ENCODE data around the gene NLRP14.

Gene NLRP14

GRCh38 chr11:7020183-7020917 is at the start of gene NLRP14, which contains the start of gene ZNF214:
TSS of gene NLRP14 (plus strand) at chr11:7020479. CDS start at chr11:7038587, 18,108 bp downstream.
TSS of gene ZNF214 (minus strand) at chr11:7020346. CDS start at chr11:7002835, 17,511 bp downstream.
- no peak for DNase-seq (ENCODE audit: low read depth)

GRCh38 chr11:6979365-6979764 is 40.9 kb upstream of the NLRP14 start:
- no peak for DNase-seq (ENCODE audit: low read depth)

DNA sequence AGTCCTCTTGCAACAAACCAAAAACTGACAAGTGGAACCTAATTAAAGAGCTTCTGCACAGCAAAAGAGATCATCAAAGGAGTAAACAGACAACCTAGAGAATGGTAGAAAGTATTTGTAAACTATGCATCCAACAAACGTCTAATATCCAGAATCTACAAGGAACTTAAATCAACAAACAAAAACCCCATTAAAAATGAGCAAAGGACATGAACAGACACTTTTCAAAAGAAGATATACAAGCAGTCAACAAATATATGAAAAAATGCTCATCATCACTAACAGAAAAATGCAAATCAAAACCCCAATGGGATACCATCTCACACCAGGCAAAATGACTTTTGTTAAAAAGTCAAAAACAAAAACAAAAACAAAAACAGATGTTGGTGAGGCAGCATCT is 33.8 kb upstream of the NLRP14 start:
- DNase-seq (ENCODE audit: low read depth): no peak

DNA sequence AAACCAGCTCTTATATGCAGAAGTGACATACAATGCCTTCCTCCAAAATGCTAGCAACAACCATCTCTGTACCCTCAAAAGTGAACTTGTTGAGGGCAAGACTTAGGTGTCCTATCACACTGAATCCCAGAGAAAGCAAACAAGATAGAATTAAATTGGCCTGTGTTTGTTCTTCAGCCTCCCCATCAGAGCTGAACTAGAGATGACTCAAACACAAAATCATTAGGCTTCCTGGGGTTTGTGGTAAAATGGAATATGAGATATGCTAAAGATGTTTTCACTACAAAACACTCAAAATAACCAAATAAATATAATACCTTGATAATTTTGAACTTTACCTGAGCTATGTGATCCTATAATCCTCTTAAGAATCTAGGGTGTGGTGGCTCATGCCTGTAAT is 31.8 kb upstream of the NLRP14 start:
- no peak for DNase-seq (ENCODE audit: low read depth)

GRCh38 chr11:6991227-6991626 is 29.1 kb upstream of the NLRP14 start:
- DNase-seq (ENCODE audit: low read depth): no peak

DNA sequence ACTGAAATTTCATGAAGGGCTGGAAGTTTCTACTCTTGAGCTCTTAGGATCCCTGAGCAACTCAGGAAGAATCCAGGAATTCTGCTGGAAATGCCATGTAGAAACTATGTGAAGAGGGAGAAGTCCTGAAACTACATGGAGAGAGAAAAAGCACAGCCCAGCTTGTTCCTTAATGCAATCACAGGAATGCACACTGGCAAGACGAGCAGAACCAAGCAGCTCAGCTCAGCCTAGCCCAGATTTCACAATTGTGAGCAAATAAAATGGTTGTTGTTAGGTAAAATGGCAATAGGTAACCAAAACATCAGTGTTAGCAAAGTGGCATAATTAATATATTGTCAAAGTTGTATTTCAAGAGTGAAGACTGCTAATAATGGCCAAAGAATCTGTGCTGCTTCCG is 28.3 kb upstream of the NLRP14 start:
- DNase-seq (ENCODE audit: low read depth): no peak

DNA sequence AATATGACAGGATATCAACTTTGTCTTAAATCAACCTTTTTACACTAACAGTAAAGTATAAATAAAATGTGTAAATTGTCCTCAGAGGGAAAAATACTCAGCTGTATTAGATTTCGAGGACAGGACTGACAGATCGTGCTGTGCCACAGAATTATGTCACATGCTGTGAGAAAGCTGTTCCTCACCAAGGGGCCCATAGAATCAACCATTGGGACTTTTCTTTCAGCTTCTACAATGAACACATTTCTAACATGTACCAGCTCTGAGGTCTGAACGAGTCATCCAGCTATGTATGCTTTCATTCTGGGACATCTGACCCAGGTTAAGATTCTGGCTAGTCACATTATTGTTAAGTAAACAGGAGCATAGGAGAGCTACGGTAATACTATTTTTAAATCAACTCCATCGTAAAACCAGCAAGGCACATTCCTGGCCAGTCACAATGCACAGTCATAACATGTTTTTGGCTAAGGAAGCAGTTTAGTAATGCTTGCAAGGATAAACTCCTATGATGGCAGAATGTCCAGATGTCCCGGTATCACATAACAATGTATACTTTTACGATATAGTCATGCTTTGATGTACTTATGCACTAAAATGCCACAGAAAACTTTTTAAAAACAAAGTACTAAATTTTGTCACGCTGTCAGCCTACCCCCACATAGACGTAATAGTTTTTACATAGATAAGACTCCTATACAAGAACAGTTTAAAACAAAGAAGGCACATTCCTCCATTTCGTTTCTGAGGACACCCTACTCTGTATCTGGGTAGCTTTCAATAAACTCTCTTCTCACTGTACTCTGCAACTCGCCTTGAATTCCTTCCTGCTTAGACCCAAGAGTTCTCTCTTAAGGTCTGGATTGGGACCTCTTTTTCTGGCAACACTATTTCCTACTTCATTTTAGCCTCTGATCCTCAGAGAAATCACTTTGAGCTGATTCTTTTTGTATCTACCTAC is 27.5 kb upstream of the NLRP14 start:
- DNase-seq (ENCODE audit: low read depth): no peak

- no peak for DNase-seq (ENCODE audit: low read depth)
Observed at GRCh38 chr11:6995703-6996102, 24.6 kb upstream of the NLRP14 start.

DNA sequence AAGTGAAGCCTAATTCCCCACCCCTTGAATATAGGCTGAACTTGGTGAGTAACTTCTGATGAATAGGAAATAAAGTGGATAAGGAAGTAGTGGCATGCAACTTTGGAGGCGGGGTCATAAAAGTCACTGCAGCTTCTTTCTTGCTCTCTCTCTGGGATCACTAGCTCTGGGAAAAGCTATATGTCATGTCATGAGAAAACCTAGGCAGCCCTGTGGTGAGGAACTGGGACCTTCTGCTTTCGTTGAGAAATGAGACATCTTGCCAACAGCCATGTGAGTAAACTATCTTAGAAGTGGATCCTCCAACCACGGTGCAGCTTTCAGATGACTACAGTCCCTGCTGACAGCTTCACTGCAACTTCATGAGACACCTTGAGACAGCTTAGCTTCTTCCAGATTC is 15.8 kb upstream of the NLRP14 start:
- DNase-seq (ENCODE audit: low read depth): no peak

DNA sequence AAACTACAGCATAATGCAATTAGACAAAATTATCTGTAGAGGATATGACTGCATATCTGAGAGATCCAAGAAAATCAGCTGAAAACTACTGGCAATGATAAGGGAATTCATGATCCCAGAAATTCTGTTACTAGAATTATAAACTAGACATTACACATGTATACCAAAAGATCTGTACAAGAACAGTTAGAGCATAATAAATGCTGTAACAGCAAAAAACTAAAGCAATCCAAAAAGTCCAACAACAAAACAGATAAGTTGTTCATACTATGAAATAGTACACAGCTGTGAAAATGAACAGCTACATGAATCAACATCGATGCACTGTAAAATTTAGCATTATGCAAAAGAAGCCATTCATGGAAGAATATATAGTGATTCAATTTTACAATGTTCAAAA is 6.2 kb upstream of the NLRP14 start:
- DNase-seq (ENCODE audit: low read depth): no peak

DNA sequence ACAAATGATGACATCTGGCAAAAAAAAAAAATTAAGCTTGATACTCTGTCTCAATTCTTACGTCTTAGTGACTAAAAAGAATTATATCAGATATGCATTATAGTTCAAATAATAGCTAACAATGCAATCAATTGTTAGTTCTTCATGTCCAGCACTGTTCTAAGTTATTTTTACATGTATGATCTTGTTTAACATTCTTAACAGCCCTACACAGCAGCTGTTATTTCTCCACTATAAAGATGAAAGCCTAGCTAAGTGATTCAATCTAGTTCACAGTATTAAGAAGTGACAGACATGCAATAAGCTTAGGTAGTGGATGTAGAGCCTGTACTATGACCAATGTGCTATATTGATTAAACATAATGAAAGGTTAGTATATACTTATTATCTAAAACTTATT is 4.3 kb upstream of the NLRP14 start:
- DNase-seq (ENCODE audit: low read depth): no peak

DNA sequence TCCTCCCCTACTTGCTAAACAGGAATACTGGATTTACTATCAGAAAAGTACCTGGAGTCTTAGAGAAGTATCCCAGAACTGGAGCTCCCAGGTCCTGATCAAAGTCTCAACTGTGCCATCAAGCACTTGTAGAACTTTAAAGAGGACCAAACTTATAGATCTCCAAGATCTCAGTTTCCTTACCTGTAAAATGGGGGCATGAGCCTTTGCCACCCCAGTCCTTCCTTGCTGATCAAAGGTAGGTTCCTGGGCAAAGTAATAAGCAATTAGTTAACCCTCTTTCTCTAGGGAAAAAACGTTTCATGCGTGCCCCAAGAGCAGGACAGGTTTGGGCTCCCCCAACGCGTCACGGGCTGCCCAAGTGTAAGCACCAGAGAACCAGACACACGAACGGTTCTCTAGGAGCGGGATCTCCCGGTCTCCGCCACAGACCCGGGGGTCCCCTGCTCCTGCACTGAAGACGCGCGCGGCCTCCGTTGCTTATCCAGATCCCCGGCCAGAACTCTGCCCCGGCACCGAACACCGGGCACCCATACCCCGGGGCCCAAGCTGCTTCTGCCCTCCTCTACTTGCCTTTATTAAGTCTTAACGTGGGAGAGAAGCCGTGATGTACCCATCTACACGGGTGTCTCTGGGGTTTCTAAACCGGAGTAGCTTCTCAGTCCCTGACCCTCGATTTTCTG is 638 bp upstream of the NLRP14 start:
- DNase-seq (ENCODE audit: low read depth): no peak

GRCh38 chr11:7021318-7021717 is 1.0 kb downstream of the NLRP14 start:
- no peak for DNase-seq (ENCODE audit: low read depth)

DNA sequence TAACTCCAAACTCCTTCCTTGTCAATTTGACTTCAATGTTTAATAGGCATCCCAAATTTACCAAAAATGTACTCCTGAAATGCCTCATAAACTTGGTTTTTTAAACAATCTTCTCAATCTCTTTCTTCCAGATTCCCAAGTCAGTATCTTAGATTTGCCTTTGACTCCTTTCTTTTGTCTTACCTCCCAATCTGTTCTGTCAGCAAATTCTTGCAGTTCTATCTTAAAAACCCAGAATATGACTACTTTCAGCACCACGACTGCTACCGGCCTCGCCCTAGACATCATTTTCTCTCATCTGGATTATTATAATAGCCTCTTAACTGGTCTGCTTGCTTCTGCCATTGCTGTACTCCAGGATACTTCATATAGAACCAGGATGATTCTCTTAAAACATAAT is 7.9 kb downstream of the NLRP14 start:
- no peak for DNase-seq (ENCODE audit: low read depth)

DNA sequence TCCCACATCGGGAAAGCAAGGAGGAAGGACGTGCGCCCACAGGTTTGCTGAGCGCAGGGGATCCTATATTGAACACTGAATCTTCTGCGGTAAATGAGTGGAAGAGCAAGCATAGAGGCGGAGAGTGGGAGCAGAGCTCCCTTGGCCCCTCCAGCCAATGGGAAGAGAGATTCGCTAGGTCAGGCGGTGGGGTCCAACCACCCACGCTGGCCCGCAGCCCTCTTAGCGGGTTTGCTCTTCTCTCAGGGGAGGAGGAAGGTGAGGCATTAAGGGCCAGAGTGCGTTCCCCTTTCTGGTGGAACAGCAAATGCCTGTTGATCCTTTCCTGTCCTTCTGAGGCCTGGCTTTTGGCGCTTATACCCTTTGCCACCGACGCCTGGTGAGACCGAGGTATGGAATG is 10.6 kb downstream of the NLRP14 start:
- no peak for DNase-seq (ENCODE audit: low read depth)

- DNase-seq (ENCODE audit: low read depth): no peak
Observed at GRCh38 chr11:7031471-7031871, 11.2 kb downstream of the NLRP14 start.

GRCh38 chr11:7032692-7033091 is 12.4 kb downstream of the NLRP14 start:
- no peak for DNase-seq (ENCODE audit: low read depth)

GRCh38 chr11:7034019-7034418 is 13.7 kb downstream of the NLRP14 start:
- no peak for DNase-seq (ENCODE audit: low read depth)

GRCh38 chr11:7046474-7047175 is 26.3 kb downstream of the NLRP14 start:
- DNase-seq (ENCODE audit: low read depth): no peak

GRCh38 chr11:7050191-7050590 is 29.9 kb downstream of the NLRP14 start:
- no peak for DNase-seq (ENCODE audit: low read depth)

- DNase-seq (ENCODE audit: low read depth): no peak
Observed at GRCh38 chr11:7056828-7057513, 36.7 kb downstream of the NLRP14 start.

Data from activated T-cell treated with anti-CD3 and anti-CD28 coated beads for 48 hours (primary cell).